AML-193 (cell line): ENCODE results near the gene TTYH3.

Experiments
- DNase-seq, 2 experiments: peaks; one replicate each; lab custom pipeline; 2025; lab: John Stamatoyannopoulos, UW

TTYH3 gene

GRCh38 chr7:2649139-2649838 is 17.5 kb downstream of the TTYH3 start:
- DNase-seq: no peak

- DNase-seq: no peak
These were observed 18.2 kb downstream of the TTYH3 start for GRCh38 chr7:2649991-2650390.

- DNase-seq: no peak
These were observed 18.7 kb downstream of the TTYH3 start for GRCh38 chr7:2650451-2650850.

- DNase-seq: no peak
These were observed 19.6 kb downstream of the TTYH3 start for GRCh38 chr7:2651336-2651735.

- DNase-seq: no peak
These were observed 20.3 kb downstream of the TTYH3 start for GRCh38 chr7:2651847-2652735.

- DNase-seq: no peak
These were observed 20.9 kb downstream of the TTYH3 start for GRCh38 chr7:2652736-2653060.

- DNase-seq: no peak
These were observed 22.3 kb downstream of the TTYH3 start for GRCh38 chr7:2654059-2654458.

GRCh38 chr7:2655870-2656614 is 24.3 kb downstream of the TTYH3 start:
- DNase-seq: no peak

GRCh38 chr7:2657208-2657607 is 25.4 kb downstream of the TTYH3 start:
- DNase-seq: no peak

GRCh38 chr7:2657920-2658671 is 26.3 kb downstream of the TTYH3 start:
- DNase-seq: no peak

GRCh38 chr7:2658941-2659340 is 27.2 kb downstream of the TTYH3 start:
- DNase-seq: no peak

- no peak for DNase-seq
These were observed 28.0 kb downstream of the TTYH3 start for GRCh38 chr7:2659556-2660358.

GRCh38 chr7:2660359-2661095 is 28.7 kb downstream of the TTYH3 start:
- no peak for DNase-seq

GRCh38 chr7:2661096-2661449 is 29.3 kb downstream of the TTYH3 start:
- DNase-seq: no peak

- DNase-seq: no peak
These were observed 30.0 kb downstream of the TTYH3 start for GRCh38 chr7:2661602-2662272.

- DNase-seq: no peak
These were observed 30.7 kb downstream of the TTYH3 start for GRCh38 chr7:2662273-2663120.

- DNase-seq: no peak
These were observed 31.5 kb downstream of the TTYH3 start for GRCh38 chr7:2663121-2663886.

- no peak for DNase-seq
These were observed 32.2 kb downstream of the TTYH3 start for GRCh38 chr7:2663960-2664359.
